Endometrial microvascular endothelial cells (primary cell): ENCODE data around the gene CDC14A. TPM values are rescaled to one million over a fixed set of nuclear protein-coding genes. Genes with fewer than 3 reads are reported as not detected.
"Not testable (repeated sequence)": the region's sequence is repeated elsewhere in the genome, so short reads cannot be mapped to it uniquely, and the experiment has no call there.

Experiments
- in situ Hi-C: cut with HindIII; loops from 2 replicates; pipeline ENCODE4 v1.10.0; 2017; ENCODE audit warnings: low sequenced_read_pairs, low pct_unique_long_range_greater_than_20kb; ENCODE audit errors: inconsistent ontology term
- total RNA-seq: library from RNA; depleted of rRNA; stranded (reverse); fragments of >200 nt; gene quantifications from one replicate; pipeline ENCODE4 v1.2.3, GENCODE V29; 2015; ENCODE audit errors: inconsistent ontology term

Gene CDC14A
- total RNA-seq, 1 donor from 2014 or later = 10.0 TPM

DNA sequence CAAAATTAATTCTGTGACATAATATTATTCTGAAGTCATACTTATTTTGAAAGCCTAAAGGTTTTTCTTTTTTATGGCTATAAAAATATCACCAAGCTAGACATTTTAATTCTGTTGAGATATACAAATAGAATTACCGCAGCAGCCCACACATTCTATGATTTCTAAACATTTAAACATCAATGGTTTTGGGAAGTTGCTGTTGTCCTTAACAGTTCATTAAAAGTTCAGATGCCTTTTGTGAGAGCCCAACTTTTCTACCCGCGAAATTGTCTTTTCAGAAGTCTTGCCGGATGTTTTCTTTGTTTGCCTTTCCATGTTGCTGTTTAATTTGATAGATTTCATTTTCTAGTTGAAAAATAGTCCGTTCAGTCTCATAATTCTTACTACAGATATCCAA is 40.5 kb downstream of the CDC14A start:
- in situ Hi-C loops = no loop called here

- in situ Hi-C loops = no loop called here
These were observed 42.0 kb downstream of the CDC14A start for GRCh38 chr1:100394285-100394684.

GRCh38 chr1:100395913-100396312 is 43.6 kb downstream of the CDC14A start:
- in situ Hi-C loops = no loop called here

DNA sequence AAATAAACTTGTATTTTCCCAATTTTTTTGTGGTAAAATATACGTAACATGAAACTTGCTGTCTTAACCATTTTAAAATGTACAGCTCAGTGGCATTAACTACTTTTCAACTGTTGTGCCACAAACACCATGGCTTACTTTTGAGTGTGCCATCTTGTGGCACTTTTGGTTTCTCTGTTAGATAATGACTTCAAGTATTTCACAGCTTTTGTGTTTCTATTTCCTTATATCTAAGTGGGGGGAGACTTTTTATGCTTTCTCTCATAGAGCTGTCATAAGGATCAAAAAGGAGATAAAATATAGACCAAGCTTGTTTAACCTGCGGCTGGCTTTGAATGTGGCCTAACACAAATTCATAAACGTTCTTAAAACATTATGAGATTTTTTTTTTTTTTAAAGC is 44.3 kb downstream of the CDC14A start:
- in situ Hi-C loops = no loop called here

DNA sequence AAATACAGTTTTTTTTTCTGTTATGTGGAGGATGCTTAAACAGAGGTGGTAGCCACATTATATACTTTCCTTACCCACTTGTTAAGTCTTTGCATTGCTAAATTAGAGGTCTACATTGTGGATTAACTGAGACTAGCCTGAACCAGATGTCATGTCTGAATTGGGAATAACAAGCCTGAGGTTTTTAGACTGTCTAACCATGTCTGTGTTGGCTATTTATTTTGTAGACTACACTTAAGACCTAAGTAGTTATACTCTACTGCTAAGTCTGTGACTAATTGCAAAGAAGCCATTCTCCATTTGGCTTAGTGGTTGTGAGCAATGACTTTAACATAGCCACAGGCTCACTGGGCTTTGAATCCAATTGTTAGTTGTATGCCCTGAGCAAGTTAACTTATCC is 45.4 kb downstream of the CDC14A start:
- in situ Hi-C loops = no loop called here

DNA sequence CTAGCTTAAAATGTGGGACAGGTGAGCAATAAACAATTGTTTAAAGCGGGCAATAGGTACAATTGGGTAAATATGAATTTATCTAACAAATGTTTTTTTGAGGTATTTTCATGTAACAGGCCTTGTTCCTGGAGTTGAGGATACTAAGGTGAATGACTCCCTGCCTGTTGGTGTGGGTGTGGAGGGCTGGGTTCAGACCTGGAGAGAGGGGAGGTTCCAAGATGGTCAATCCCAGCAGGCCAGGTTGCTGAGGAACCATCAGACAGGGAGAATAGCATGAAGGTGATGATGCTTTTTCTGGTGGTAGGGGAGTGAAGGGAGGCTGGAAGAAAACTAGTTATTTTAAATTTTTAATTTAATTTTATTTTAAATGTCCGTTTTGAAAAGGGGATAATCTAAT is 46.3 kb downstream of the CDC14A start:
- in situ Hi-C loops = no loop called here

DNA sequence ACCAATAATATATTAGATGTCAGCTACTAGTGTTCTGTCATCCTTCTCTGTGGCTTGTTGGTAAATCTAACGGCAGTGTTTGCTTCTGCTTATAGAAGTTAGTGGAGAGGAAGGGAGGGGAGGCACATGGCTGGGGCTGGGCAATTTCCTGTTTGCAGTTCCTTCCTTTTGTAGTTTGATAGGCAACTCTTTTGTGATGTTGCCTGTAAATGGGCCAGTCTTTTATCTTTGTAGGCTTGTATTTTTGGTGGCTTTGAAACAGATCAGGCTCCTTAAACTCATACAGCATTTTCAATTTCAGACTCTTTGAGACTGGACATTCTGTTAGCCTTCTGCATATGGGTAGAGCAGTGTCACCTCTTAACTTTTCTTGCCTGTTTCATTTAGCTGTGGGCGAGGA is 48.1 kb downstream of the CDC14A start:
- in situ Hi-C loops = no loop called here

- in situ Hi-C loops = no loop called here
These were observed 52.5 kb downstream of the CDC14A start for GRCh38 chr1:100404821-100405220.

DNA sequence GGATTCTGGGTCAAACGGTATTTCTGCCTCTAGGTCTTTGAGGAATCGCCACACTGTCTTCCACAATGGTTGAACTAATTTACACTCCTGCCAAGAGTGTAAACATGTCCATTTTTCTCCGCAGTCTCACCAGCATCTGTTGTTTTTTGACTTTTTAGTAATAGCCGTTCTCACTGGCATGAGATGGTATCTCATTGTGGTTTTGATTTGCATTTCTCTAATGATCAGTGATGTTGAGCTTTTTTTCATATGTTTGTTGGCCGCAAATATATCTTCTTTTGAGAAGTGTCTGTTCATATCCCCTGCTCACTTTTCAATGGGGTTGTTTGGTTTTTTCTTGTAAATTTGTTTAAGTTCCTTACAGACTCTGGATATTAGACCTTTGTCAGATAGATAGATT is 53.6 kb downstream of the CDC14A start:
- in situ Hi-C loops = not testable (repeated sequence)

DNA sequence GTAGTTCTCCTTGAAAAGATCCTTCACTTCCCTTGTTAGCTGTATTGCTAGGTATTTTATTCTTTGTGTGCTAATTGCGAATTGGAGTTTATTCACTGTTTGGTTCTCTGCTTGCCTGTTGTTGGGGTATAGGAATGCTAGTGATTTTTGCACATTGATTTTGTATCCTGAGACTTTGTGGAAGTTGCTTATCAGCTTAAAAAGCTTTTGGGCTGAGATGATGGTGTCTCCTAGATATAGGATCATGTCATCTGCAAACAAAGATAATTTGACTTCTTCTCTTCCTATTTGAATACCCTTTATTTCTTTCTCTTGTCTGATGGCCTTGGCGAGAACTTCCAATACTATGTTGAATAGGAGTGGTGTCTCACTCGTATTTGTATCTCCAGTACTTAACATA is 55.1 kb downstream of the CDC14A start:
- in situ Hi-C loops = not testable (repeated sequence)

GRCh38 chr1:100411019-100411418 is 58.7 kb downstream of the CDC14A start:
- in situ Hi-C loops = no loop called here

- in situ Hi-C loops = no loop called here
These were observed 59.3 kb downstream of the CDC14A start for GRCh38 chr1:100411574-100411973.

- in situ Hi-C loops = no loop called here
These were observed 60.7 kb downstream of the CDC14A start for GRCh38 chr1:100413035-100413434.

- in situ Hi-C loops = no loop called here
These were observed 62.6 kb downstream of the CDC14A start for GRCh38 chr1:100414693-100415497.

DNA sequence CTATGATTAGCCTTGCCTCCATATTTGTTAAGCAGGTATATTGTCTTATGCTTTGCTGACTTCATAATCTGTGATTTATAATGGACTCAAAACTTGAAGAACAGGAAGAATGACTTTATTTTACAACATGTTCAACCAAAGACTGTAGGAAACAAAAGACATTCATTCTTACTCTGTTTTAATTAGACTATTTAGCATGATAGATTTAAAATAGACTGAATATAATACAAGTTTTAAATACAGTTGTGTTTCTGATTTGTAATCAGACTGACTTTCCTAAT is 63.1 kb downstream of the CDC14A start:
- in situ Hi-C loops = no loop called here

- in situ Hi-C loops = no loop called here
These were observed 66.8 kb downstream of the CDC14A start for GRCh38 chr1:100419072-100419471.

GRCh38 chr1:100422065-100422464 is 69.8 kb downstream of the CDC14A start:
- in situ Hi-C loops = no loop called here

- in situ Hi-C loops = no loop called here
These were observed 71.6 kb downstream of the CDC14A start for GRCh38 chr1:100423832-100424337.

DNA sequence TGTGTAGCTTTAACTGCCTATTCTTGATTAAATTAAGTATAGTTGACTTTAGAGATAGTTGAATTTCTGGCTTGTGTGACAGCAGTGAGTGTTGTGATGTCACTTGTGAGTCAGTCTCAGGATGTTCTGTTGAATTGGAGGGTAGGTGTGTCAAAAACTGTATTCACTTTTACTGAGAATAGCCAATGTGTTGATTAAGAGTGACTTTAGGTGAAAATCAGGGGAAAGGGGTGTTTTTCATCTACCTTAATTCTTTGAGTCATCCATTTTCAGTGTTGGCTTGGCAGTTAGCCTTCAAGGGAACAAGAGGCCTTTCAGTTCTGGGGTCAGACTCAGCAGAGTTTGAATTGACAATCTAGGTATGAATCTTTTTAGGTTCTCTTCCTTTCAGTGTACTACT is 75.9 kb downstream of the CDC14A start:
- in situ Hi-C loops = no loop called here

GRCh38 chr1:100430325-100430756 is 78.0 kb downstream of the CDC14A start:
- in situ Hi-C loops = no loop called here

DNA sequence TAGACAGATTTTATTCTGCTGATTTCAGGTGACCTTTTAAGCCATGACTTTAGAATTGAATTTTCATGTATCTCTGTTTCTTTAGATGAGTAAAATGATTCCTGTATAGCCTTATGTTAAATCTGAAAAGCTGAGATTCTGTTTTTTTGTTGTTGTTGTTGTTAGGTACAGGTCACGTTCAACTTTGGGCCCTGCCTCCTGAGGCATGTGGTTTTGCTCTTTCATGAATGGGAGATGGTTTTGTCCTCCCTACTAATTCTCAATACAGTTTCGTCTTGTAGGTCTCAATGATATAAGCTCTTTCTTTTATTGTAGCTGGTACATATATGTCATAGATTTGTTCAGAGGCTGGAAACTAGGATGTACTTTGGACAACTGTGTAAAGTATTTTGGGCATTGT is 79.6 kb downstream of the CDC14A start:
- in situ Hi-C loops = no loop called here
